NT2/D1 (cell line): ENCODE measurements around the gene CEP170.
A peak's percentile ranks its signal among the peaks of the same experiment; 100 is the strongest.
"Not testable (repeated sequence)": the region's sequence is repeated elsewhere in the genome, so short reads cannot be mapped to it uniquely, and the experiment has no call there.

Experiments
- DNase-seq: peaks from one replicate; pipeline ENCODE4 v3.0.0-alpha.2; 2011; ENCODE audit warnings: low read depth, low spot score
- H3K27me3 ChIP-seq: 2 replicates; pipeline ENCODE4 v1.6.0; 2011; ENCODE audit warnings: mild to moderate bottlenecking; ENCODE audit not compliant: insufficient read length, insufficient read depth
- H3K36me3 ChIP-seq: 2 replicates; pipeline ENCODE4 v1.6.1; 2011; ENCODE audit warnings: mild to moderate bottlenecking, low read length, mixed read lengths; ENCODE audit not compliant: insufficient read depth, insufficient read length
- H3K4me1 ChIP-seq: 2 replicates; pipeline ENCODE4 v1.5.1; 2011; ENCODE audit not compliant: insufficient read depth, insufficient read length
- H3K4me3 ChIP-seq: 2 replicates; pipeline ENCODE4 v1.5.1; 2011; ENCODE audit warnings: low read depth; ENCODE audit not compliant: insufficient read length
- H3K9ac ChIP-seq: 2 replicates; pipeline ENCODE4 v1.6.0; 2011; ENCODE audit warnings: low read depth; ENCODE audit not compliant: insufficient read length
- H3K9me3 ChIP-seq: 2 replicates; pipeline ENCODE4 v1.5.1; 2011; ENCODE audit warnings: mild to moderate bottlenecking, low read length; ENCODE audit not compliant: insufficient read depth

The CEP170 gene

GRCh38 chr1:243164911-243165310, 90.2 kb downstream of the CEP170 start:
- H3K4me1 ChIP-seq, H3K4me3 ChIP-seq: not testable (repeated sequence)

GRCh38 chr1:243150906-243151305, 104.2 kb downstream of the CEP170 start:
- not testable (repeated sequence) for H3K4me1 ChIP-seq, H3K4me3 ChIP-seq, H3K36me3 ChIP-seq, H3K27me3 ChIP-seq, DNase-seq, H3K9ac ChIP-seq, H3K9me3 ChIP-seq

More at GRCh38 chr1:243164911-243165310, 90.2 kb downstream of the CEP170 start:
- not testable (repeated sequence) for H3K36me3 ChIP-seq, H3K9me3 ChIP-seq, H3K27me3 ChIP-seq, DNase-seq, H3K9ac ChIP-seq

DNA sequence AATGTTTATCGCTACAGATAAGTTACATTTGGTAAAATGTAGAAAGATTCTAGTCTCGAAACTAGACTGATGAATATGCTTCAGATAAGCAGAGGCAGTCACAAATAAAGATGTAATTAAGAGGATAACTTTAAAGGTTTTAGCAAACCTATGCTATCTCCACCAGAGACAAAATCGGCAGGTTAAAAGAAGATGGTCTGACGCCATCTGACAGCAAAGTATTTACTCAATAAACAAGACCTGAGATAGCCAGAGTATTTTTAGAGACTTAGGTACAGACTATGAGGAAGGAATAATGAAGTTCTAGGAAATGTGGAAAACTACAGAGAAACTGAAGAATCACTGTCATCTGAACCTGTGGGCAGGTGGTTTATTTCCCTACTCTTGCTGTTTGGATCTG, 106.0 kb downstream of the CEP170 start:
- DNase-seq, H3K27me3 ChIP-seq, H3K4me1 ChIP-seq, H3K4me3 ChIP-seq, H3K9ac ChIP-seq, H3K36me3 ChIP-seq, H3K9me3 ChIP-seq: not testable (repeated sequence)

DNA sequence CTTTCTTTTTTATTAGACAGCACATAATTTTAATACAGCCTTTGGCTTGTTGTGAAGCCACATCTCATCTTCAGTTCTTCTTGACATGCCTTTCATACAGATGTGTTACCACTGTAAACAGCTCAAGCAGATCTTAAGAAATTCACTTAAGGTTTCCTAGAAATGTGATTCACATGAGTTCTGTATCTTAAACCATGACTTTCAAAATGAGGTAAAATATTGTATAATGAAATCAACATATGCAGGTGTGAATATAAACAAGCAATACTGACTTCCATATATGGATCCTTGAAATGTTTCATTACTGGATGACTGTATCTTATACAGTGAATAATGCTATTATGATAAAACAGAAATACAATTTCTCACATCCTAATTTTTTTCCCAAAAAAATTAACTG, 107.7 kb downstream of the CEP170 start:
- H3K9ac ChIP-seq, H3K27me3 ChIP-seq, H3K4me3 ChIP-seq, H3K9me3 ChIP-seq, DNase-seq, H3K4me1 ChIP-seq, H3K36me3 ChIP-seq: not testable (repeated sequence)

- not testable (repeated sequence) for H3K9me3 ChIP-seq, H3K4me1 ChIP-seq, H3K9ac ChIP-seq, H3K4me3 ChIP-seq, H3K36me3 ChIP-seq, DNase-seq, H3K27me3 ChIP-seq
These were observed 114.6 kb downstream of the CEP170 start for GRCh38 chr1:243140498-243140897.

- not testable (repeated sequence) for H3K4me3 ChIP-seq, H3K9me3 ChIP-seq, DNase-seq, H3K36me3 ChIP-seq, H3K9ac ChIP-seq, H3K4me1 ChIP-seq, H3K27me3 ChIP-seq
These were observed 132.1 kb downstream of the CEP170 start for GRCh38 chr1:243122876-243123409.

GRCh38 chr1:243121939-243122338, 133.1 kb downstream of the CEP170 start:
- not testable (repeated sequence) for H3K27me3 ChIP-seq, DNase-seq, H3K4me1 ChIP-seq, H3K9me3 ChIP-seq, H3K4me3 ChIP-seq, H3K9ac ChIP-seq, H3K36me3 ChIP-seq

DNA sequence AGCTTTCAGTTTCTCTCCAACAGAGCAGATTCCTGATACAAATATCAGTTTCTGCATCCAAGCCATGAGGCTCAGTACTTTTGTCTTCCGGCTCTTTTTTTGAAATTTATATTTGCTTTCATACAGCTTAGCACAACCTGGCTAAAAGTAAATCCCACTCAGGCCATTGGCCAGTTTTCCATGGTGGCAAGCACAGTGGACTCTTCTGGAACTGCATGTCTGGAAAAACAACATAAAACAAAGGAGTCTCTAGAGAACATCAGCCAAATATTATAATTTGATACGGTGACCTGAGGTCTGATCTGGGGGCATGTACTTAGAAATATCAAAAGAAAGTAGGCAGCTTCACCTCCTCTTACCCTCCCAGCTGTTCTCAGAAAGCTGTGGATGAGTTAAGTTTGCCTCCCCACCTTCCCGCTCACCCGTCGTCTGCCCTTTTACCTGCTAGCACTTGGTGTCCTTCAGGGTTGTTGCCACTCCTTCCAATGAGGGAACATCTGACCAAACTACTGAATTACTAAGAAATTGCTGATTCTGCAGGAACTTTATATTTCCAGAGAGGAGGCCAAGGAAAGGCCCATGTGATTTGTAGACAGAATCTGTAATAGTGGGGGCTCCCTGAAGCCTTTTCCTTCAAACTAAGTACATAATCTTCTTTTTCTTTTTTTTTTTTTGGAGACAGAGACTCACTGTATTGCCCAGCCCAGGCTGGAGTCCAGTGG, 136.3 kb downstream of the CEP170 start:
- not testable (repeated sequence) for H3K4me1 ChIP-seq, DNase-seq, H3K36me3 ChIP-seq, H3K9ac ChIP-seq, H3K27me3 ChIP-seq, H3K9me3 ChIP-seq, H3K4me3 ChIP-seq

GRCh38 chr1:243116187-243116586, 138.9 kb downstream of the CEP170 start:
- not testable (repeated sequence) for H3K9ac ChIP-seq, H3K4me1 ChIP-seq, H3K27me3 ChIP-seq, DNase-seq, H3K4me3 ChIP-seq, H3K36me3 ChIP-seq, H3K9me3 ChIP-seq

DNA sequence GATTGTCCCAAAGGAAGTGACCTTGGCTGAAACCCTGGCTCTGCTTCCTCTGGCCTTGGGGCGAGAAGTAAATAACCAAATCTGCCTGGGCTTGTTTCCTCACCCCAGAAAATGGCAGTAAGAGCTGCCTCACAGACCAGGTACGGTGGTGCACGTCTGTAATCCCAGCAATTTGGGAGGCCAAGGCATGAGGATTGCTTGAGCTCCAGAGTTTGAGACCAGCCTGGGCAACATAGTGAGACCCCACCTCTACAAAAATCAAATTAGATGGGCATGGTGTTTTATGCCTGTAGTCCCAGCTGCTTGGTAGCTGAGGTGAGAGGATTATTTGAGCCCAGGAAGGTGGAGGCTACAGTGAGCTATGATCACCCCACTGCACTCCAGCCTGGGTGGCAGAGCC, 140.3 kb downstream of the CEP170 start:
- not testable (repeated sequence) for H3K36me3 ChIP-seq, H3K4me3 ChIP-seq, H3K9me3 ChIP-seq, DNase-seq, H3K27me3 ChIP-seq, H3K9ac ChIP-seq, H3K4me1 ChIP-seq

DNA sequence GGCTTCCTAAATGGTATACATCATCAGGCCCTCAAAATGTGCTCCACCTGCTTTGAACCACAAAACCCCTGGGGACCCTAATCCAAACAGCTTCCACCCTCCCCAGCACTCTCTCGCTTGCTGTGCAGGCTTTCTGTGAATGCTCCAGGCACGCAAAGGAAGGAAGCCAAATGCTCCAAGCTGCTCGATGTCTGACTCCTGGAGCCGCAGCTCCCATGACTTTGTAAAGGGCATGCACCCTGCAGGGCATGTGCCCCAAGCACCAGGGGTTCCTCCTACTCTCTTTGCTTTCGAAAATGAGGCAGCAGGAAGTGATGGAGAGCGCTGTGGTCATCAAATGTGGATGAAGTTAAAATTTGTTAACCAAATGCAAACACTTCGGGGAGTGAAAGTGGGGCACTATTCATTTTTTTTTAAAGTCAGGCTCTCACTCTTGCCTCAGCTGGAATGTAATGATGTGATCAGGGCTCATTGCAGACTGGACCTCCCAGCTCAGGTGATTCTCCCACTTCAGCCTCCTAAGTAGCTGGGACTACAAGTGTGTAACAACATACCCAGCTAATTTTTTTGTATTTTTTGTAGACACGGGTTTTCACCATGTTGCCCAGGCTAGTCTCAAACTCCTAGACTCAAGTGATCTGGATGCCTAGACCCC, 140.9 kb downstream of the CEP170 start:
- H3K4me3 ChIP-seq, H3K27me3 ChIP-seq, H3K4me1 ChIP-seq, H3K9ac ChIP-seq, H3K36me3 ChIP-seq, H3K9me3 ChIP-seq: not testable (repeated sequence)
- peak; percentile 68 for DNase-seq

GRCh38 chr1:243107171-243107570, 147.9 kb downstream of the CEP170 start:
- not testable (repeated sequence) for H3K9ac ChIP-seq, H3K4me3 ChIP-seq, H3K36me3 ChIP-seq, DNase-seq, H3K27me3 ChIP-seq, H3K4me1 ChIP-seq, H3K9me3 ChIP-seq
